COLO668 (cell line): ENCODE results near the gene NOP53.
"Not testable (repeated sequence)": the region's sequence is repeated elsewhere in the genome, so short reads cannot be mapped to it uniquely, and the experiment has no call there.

Experiments used
- DNase-seq: peaks from one replicate; lab custom pipeline; 2025; ENCODE audit not compliant: unreplicated experiment; lab: John Stamatoyannopoulos, UW

The NOP53 gene

GRCh38 chr19:47803671-47804070, 58.3 kb downstream of the NOP53 start:
- DNase-seq: not testable (repeated sequence)

- DNase-seq: not testable (repeated sequence)
Measured at GRCh38 chr19:47804451-47804850, 59.1 kb downstream of the NOP53 start, which contains the start of gene TPRX1. TPRX1 (minus strand) TSS chr19:47804551; CDS start chr19:47804539, 12 bp downstream.

GRCh38 chr19:47805313-47805712, 60.0 kb downstream of the NOP53 start:
- no peak for DNase-seq

GRCh38 chr19:47806435-47806834, 61.1 kb downstream of the NOP53 start:
- DNase-seq: no peak
